ENCODE measurements around the gene SORCS1.

The SORCS1 gene

DNA sequence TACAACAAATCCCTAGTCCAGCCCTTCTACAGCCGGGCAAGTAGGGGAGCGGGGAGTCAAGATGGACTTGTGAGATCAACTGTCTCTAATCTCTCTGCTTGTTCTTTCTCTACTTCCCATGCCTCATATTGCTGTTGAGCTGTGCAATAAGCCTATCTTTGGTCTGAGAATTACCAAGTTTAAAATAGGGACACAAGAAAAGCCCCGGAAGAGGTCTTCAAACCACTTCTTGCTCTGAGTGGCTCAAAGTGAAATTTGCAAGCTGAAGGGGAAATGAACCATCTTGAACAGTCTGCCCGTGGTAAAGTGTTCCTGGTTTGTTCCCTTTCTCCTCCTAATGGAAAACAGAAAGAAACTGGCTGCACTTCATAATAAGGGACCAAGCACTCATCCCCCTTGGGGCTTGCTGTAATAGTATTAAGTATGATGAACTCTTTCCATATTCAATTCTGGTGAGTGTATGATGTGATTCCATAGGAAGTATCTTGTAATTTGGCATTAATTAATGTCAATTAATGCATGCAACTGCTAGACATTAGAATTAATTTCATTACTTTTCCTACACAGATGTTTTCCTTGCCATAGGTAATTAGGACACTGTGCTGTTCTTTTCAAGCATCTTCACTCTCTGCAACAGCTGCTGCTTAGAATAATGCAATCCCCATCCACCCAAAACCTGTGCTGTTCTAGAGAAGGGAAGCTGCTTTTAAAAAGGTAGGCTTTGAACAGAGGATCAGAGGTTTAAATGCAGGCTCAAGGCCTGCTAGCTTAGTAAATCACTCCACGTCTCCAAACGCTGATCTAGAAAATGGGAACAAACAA is 449.6 kb downstream of the SORCS1 start:
- no peak for DNase-seq

DNA sequence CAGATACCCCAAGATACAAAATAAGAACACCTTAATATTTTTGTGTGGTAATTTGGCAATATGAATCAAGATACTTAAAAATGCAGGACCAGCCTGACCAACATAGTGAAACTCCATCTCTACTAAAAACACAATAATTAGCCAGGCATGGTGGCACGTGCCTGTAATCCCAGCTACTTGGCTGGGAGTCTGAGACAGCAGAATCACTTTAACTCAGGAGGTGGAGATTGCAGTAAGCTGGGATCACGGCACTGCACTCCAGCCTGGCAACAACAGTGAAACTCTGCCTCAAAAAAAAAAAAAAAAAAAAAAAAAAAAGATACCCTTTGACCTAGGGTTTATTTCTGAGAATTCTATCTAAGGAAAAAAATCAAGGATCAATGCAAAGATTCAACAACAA is 450.7 kb downstream of the SORCS1 start:
- DNase-seq, result no peak

DNA sequence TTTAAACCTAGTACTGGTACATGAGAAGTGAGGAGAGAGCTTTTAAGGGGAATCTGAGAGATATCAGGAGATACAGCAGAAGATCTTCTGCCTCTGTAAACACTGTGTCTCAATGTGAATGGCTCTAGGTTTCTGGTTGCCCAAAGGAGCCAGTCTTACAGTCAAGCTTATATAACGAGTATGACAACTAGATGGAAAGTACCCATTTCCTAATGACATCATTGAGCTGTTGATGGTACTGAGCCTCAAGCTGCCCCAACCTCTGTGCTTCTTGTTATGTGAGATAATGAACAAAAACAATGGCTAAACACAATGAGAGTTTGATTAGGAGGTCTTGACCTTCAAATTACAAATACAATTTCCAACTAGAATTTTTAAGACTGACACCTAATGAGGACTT is 451.5 kb downstream of the SORCS1 start:
- no peak for DNase-seq

DNA sequence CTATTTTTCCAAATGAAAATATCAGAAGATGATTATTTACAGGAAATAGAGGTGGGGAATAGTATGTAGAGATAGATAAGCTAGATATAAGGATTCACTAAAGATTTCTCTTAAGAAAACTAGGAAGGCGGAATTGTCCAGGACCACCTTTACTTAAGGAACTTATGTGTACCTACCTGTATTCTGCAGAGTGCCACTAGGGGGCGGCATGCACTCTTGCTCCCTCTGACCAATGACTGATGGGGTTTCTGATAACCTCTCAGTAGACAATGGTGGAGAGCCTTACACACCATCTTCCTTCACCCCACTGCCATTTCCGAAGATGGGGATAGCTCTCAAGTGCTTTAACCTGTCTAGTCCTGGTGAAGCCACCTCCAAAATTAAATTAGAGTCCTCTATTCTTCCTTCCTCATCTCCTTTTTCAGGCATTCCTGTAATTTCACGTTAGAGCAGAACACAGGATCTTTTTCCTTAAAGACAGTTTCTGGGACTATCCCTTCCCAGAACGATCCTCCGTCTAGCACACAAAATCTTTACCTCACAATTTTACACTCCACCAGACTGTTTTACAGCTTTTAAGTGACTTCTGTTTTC is 453.1 kb downstream of the SORCS1 start:
- DNase-seq, result no peak

DNA sequence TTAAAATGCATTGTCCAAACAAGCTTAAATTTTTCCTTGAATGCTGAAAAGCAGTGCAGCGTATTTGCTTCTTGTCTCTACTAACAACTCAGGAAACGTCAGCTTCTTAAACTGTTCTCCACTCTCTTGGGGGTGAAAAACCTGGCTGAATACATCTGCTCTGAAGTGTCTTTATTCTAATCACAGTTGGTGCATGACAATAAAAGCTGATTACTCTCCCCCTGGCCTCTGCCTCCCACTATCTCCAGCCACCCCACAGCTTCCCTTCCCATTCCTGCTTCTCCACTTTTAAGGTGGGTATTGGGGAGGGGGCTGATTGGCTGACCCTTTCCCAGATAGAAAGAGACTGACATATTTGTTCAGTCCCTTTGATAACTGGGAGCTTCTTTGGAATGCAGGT is 456.0 kb downstream of the SORCS1 start:
- DNase-seq, result no peak

GRCh38 chr10:106707657-106708056 is 456.8 kb downstream of the SORCS1 start:
- no peak for DNase-seq

- no peak for DNase-seq
Measured at GRCh38 chr10:106706127-106706526, 458.4 kb downstream of the SORCS1 start.

GRCh38 chr10:106705681-106706100 is 458.8 kb downstream of the SORCS1 start:
- DNase-seq, result no peak

DNA sequence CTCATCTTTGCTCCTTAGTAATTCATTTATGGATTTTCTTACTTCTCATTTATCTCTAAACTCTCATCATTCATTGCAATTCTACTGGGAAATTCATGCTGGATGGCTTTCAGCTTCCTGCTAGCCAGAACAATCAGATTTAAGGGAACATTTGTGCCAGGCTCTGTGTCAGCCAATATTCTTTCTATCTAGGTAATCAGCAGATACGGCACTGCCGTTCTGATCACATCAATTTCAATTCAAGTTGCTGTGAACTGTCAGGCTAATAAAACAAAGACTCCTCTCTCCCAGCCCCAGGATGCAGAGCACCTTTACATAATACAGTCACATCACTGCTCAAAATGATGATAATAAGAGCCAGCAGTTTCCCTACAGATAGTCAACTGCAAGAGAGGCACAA is 468.3 kb downstream of the SORCS1 start:
- no peak for DNase-seq

DNA sequence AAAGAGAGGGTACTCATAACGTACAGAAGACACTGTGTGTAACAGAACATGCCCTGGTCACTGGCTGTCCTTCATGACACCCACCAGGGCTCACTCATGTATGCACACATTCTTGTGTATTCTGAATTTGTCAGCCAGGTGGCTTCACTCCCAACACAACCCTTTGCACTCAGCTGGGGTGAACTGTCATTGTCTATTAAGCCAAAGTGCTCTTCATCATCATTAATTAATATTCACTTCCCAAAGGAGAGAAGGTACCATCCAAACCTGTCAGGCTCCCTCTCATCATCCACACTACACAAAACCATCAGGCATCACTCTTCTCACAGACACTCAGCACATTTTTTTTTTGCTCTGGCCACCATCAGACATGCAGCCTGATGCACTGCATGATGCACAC is 469.8 kb downstream of the SORCS1 start:
- DNase-seq, result no peak

DNA sequence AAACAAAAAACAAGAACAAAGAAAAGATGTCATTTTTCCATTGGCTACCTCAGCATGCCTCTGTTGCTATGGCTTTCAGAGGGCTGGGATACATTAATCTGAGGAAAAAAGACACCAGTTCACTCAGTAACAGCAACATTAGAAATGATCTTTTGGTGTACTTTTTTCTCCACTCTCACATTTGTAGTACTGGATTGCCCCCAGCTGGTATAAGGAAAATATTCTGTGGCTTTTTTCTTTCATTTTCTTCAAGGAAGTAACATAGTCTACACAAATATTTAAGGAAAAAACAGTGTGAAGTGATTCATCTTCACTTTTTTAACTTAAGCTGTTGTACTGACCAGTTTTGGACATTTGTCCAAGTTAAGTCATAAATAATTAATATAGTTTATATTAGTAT is 482.3 kb downstream of the SORCS1 start:
- DNase-seq, result no peak

GRCh38 chr10:106680061-106680460 is 484.4 kb downstream of the SORCS1 start:
- no peak for DNase-seq

- no peak for DNase-seq
Measured at GRCh38 chr10:106679314-106679713, 485.2 kb downstream of the SORCS1 start.

DNA sequence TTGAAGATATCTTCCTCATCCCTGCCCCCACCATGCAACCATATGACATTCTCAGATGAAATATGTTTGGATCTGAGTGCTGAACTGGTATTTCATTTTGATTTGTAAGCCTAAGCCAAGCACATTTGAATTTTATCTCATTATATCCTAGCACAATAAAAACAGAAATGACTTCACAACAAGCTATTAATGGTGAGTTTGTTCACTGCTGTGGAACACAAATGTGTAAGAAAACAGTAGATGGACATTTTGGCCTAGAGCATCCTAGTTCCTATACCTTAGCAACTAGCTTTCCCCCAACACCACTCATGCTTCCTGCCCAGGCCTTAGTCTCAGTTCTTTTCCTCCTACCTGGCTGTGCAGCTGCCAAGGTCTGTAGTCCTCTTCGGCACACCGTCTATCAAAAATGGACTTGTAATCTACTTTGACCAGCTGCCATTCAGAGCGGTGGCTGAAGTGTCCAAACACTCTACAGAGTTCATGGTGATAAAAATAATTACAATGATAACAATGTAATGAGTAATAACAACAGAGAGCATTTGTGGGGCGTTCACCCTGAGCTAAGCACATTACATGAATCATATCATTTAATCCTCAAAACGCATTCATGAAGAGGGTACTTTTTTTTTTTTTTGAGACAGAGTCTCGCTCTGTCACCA is 491.9 kb downstream of the SORCS1 start:
- DNase-seq, result no peak

DNA sequence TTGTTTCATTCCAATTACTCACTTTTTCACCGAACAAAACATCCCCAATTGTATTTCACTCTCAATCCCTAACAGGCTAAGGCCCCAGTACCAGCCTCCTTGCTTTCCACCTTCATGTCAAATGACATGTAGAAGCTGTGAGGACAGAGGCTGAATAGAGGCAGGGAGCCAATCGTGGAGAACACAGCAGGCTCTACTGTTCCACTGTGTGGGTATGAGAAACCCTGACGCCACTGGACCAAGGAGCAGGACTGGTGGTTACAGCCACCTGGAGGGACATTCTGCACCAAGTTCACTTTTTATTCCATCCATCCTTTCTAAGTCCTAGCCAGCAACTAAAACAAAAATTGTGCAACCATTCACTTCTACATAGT is 502.8 kb downstream of the SORCS1 start:
- DNase-seq, result no peak

- no peak for DNase-seq
Measured at GRCh38 chr10:106661133-106661766, 503.3 kb downstream of the SORCS1 start.

- DNase-seq, result no peak
Measured at GRCh38 chr10:106660550-106660949, 504.0 kb downstream of the SORCS1 start.

DNA sequence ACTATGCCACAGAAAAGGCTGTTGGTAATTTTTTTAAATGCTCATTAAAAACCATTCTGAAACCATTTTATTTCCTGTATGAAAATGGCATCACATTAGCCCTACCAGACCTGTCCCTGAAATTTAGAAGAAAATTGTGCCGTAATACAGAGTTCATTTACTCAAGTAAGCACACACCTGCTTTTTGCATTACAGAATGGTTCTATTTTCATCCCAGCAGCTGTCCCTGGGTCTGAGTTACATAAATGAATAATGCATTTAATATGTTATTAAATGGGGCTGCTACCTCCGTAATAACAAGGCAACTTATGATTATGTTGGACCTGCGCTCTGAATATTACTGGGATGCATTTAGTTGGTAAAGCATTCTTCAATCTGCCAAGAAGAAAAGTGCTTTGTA is 508.9 kb downstream of the SORCS1 start:
- DNase-seq, result no peak

GRCh38 chr10:106655165-106655564 is 509.3 kb downstream of the SORCS1 start:
- DNase-seq, result no peak

DNA sequence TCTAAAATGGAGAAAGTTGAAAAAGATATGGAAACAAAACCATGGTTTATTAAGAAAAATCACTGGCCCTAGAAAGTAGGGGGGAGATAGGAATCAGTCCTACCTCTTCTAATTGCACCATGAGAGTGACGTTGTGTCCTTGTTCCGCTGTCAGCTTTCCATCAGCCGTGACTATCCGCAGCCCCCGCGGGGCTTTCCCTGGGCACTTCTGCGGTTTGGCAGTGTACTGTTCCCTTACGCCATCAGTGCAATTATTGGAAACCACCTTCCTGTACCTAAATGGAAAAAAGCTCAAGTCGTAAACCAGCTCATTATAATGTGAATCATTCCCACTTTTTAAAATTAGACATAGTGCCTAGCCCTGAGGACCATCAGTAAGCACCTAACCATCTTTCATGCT is 512.2 kb downstream of the SORCS1 start:
- DNase-seq, result no peak

- no peak for DNase-seq
Measured at GRCh38 chr10:106648534-106649481, 515.7 kb downstream of the SORCS1 start.

DNA sequence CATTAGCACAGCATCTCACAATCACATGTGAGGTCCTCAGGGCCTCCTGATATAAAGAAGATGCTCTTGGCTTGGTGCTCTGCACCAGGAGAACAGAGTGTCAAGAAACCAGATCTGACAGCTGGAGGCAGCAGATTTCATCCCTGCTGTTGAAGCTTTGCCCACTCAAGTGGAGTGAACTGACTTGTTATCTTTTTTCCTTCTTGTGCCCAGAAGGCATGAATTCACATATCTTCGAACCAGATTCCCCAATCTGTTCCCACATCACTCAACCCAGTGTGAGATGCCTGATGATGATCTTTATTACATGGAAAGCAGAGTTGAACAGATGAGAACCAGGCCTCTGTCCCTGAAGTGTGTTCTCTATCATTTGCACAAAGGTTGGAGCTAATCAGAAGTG is 521.0 kb downstream of the SORCS1 start:
- DNase-seq, result no peak

- no peak for DNase-seq
Measured at GRCh38 chr10:106637873-106638272, 526.6 kb downstream of the SORCS1 start.

All from DMS 273 treated with DMSO at 0.1 percent for 48 hours (cell line).